Liver (tissue), 9 donors: ENCODE results near the gene ZNF559. TPM values are rescaled to one million over a fixed set of nuclear protein-coding genes. Genes with fewer than 3 reads are reported as not detected.

Experiments
- DNase-seq: peaks from one replicate; pipeline ENCODE4 v3.0.0-alpha.2; 2017; ENCODE audit warnings: low spot score
- H3K27ac ChIP-seq, 2 donors: one replicate each; pipeline ENCODE4 v1.7.0; 2013; ENCODE audit warnings: inconsistent platforms in 2 of 2, low read length in 2 of 2, control low read depth in 1 of 2, low read depth in 1 of 2, mild to moderate bottlenecking in 1 of 2
- H3K27me3 ChIP-seq, 4 donors: one replicate each; pipeline versions ENCODE4 v1.6.1 to v1.7.0; 2013; ENCODE audit warnings: low read length in 3 of 4, inconsistent platforms in 1 of 4, mild to moderate bottlenecking in 1 of 4, moderate library complexity in 1 of 4; ENCODE audit not compliant: control insufficient read depth in 4 of 4, insufficient read depth in 4 of 4
- H3K36me3 ChIP-seq, 4 donors: one replicate each; pipeline versions ENCODE4 v1.6.1 to v1.7.0; 2013; ENCODE audit warnings: low read length in 3 of 4, mild to moderate bottlenecking in 3 of 4, low read depth in 1 of 4, moderate library complexity in 1 of 4; ENCODE audit not compliant: control insufficient read depth in 4 of 4, insufficient read depth in 3 of 4
- H3K4me1 ChIP-seq, 4 donors: one replicate each; pipeline versions ENCODE4 v1.6.1 to v1.7.0; 2013; ENCODE audit warnings: low read length in 3 of 4, mild to moderate bottlenecking in 3 of 4, moderate library complexity in 1 of 4; ENCODE audit not compliant: control insufficient read depth in 4 of 4, insufficient read depth in 4 of 4
- H3K4me3 ChIP-seq, 3 donors: one replicate each; pipeline versions ENCODE4 v1.6.1 to v1.7.0; 2013; ENCODE audit warnings: low read length in 3 of 3, control low read depth in 1 of 3, low read depth in 1 of 3, mild to moderate bottlenecking in 1 of 3
- H3K9ac ChIP-seq, 2 donors: one replicate each; pipeline ENCODE4 v1.7.0; 2013; ENCODE audit warnings: low read length in 2 of 2, mild to moderate bottlenecking in 2 of 2, moderate library complexity in 2 of 2, control low read depth in 1 of 2, low read depth in 1 of 2
- H3K9me3 ChIP-seq, 4 donors: one replicate each; pipeline versions ENCODE4 v1.6.1 to v1.7.0; 2013; ENCODE audit warnings: low read length in 3 of 4; ENCODE audit not compliant: control insufficient read depth in 4 of 4
- EGR1 ChIP-seq, 2 donors: IDR thresholded peaks; 2 replicates each; pipeline ENCODE4 v1.6.1; 2016 to 2018; ENCODE audit warnings: antibody characterized with exemption in 2 of 2, low read depth in 2 of 2
- FOXA1 ChIP-seq: IDR thresholded peaks from 2 replicates; pipeline ENCODE4 v1.6.1; 2016; ENCODE audit warnings: antibody characterized with exemption
- FOXA2 ChIP-seq: IDR thresholded peaks from 2 replicates; pipeline ENCODE4 v1.6.1; 2016; ENCODE audit warnings: antibody characterized with exemption
- GABPA ChIP-seq, 2 donors: IDR thresholded peaks in 1 of 2; conservative IDR thresholded peaks in 1 of 2; 2 replicates each; pipeline ENCODE4 v1.6.1; 2016; ENCODE audit warnings: antibody characterized with exemption in 2 of 2, mild to moderate bottlenecking in 1 of 2, moderate library complexity in 1 of 2
- HNF4A ChIP-seq, 2 donors: conservative IDR thresholded peaks; 2 replicates each; pipeline ENCODE4 v1.6.1; 2016; ENCODE audit warnings: antibody characterized with exemption in 2 of 2, mild to moderate bottlenecking in 2 of 2
- HNF4G ChIP-seq: IDR thresholded peaks from 2 replicates; pipeline ENCODE4 v1.6.1; 2016; ENCODE audit warnings: antibody characterized with exemption
- JUND ChIP-seq, 2 donors: IDR thresholded peaks; 2 replicates each; pipeline ENCODE4 v1.6.1; 2016; ENCODE audit warnings: antibody characterized with exemption in 2 of 2
- NR2F2 ChIP-seq: IDR thresholded peaks from 2 replicates; pipeline ENCODE4 v1.6.1; 2016; ENCODE audit warnings: antibody characterized with exemption
- RAD21 ChIP-seq, 2 donors: IDR thresholded peaks; 2 replicates each; pipeline ENCODE4 v1.6.1; 2016; ENCODE audit warnings: antibody characterized with exemption in 2 of 2, mild to moderate bottlenecking in 2 of 2
- RXRA ChIP-seq, 2 donors: IDR thresholded peaks; 2 replicates each; pipeline ENCODE4 v1.6.1; 2017 to 2018; ENCODE audit warnings: antibody characterized with exemption in 2 of 2, mild to moderate bottlenecking in 1 of 2
- SP1 ChIP-seq: IDR thresholded peaks from 2 replicates; pipeline ENCODE4 v1.6.1; 2018; ENCODE audit warnings: antibody characterized with exemption, mild to moderate bottlenecking
- TAF1 ChIP-seq: conservative IDR thresholded peaks from 2 replicates; pipeline ENCODE4 v1.6.1; 2016; ENCODE audit warnings: antibody characterized with exemption, mild to moderate bottlenecking
- YY1 ChIP-seq: IDR thresholded peaks from 2 replicates; pipeline ENCODE4 v1.6.1; 2016; ENCODE audit warnings: antibody characterized with exemption, mild to moderate bottlenecking
- polyA plus RNA-seq, 2 donors: library from polyadenylated mRNA; stranded (reverse) in 1 of 2; unstranded in 1 of 2; fragments of 200-250 nt in 1 of 2; fragments of >200 nt in 1 of 2; fragmentation: Nextera tagmentation in 1 of 2; extraction: Ambion mirVana in 1 of 2; gene quantifications; one replicate each; pipeline versions ENCODE4 v1.2.1 to v1.2.3, GENCODE V29; 2013 to 2015
- total RNA-seq, 2 donors: library from RNA; depleted of rRNA; stranded (reverse); fragments of >200 nt; gene quantifications; one replicate each; pipeline ENCODE4 v1.2.3, GENCODE V29; 2014
- TF ChIP-seq, protein P1 (sequence below): IDR thresholded peaks from 2 replicates; pipeline ENCODE4 v1.6.1; 2016; ENCODE audit warnings: antibody characterized with exemption, mild to moderate bottlenecking
- TF ChIP-seq, protein P2 (sequence below): IDR thresholded peaks from 2 replicates; pipeline ENCODE4 v1.6.1; 2016; ENCODE audit warnings: antibody characterized with exemption
- TF ChIP-seq, protein P3 (sequence below): IDR thresholded peaks from 2 replicates; pipeline ENCODE4 v1.6.1; 2016; ENCODE audit warnings: antibody characterized with exemption
- TF ChIP-seq, protein P4 (sequence below): fragments of 150-350 bp; IDR thresholded peaks from 2 replicates; pipeline ENCODE4 v1.5.1; 2017; ENCODE audit warnings: improper control_type of control experiment, low read depth, low read length; ENCODE audit not compliant: missing input control
- TF ChIP-seq, protein P5 (sequence below): IDR thresholded peaks from 2 replicates; pipeline ENCODE4 v1.6.1; 2016; ENCODE audit warnings: antibody characterized with exemption
- donor health status: healthy.
- donor health status: healthy.
- donor health status: healthy.
- donor health status: healthy.
- donor health status: healthy.

The ZNF559 gene
- total and polyA plus RNA-seq, 4 donors: 2.6 to 6.2 (median 3.6) TPM

DNA sequence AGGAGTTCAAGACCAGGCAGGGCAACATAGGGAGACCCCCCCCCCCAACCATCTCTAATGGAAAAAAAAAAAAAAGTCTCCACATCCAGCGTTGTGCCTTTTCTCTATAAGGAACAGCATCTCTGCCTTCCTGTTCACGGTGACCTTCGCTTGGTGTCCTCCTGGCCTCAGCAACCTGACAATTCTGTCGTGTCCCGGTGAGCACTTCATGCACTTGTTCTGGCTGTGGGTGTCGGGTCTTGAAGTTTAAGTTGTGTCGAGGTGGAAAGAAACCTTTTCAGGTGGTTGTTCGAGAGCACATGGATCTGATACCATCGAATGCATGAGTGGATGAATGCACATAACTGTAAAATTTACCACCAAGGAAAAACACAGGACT is 594 bp downstream of the ZNF559 start (continued):
- TF ChIP-seq, protein P1, sequence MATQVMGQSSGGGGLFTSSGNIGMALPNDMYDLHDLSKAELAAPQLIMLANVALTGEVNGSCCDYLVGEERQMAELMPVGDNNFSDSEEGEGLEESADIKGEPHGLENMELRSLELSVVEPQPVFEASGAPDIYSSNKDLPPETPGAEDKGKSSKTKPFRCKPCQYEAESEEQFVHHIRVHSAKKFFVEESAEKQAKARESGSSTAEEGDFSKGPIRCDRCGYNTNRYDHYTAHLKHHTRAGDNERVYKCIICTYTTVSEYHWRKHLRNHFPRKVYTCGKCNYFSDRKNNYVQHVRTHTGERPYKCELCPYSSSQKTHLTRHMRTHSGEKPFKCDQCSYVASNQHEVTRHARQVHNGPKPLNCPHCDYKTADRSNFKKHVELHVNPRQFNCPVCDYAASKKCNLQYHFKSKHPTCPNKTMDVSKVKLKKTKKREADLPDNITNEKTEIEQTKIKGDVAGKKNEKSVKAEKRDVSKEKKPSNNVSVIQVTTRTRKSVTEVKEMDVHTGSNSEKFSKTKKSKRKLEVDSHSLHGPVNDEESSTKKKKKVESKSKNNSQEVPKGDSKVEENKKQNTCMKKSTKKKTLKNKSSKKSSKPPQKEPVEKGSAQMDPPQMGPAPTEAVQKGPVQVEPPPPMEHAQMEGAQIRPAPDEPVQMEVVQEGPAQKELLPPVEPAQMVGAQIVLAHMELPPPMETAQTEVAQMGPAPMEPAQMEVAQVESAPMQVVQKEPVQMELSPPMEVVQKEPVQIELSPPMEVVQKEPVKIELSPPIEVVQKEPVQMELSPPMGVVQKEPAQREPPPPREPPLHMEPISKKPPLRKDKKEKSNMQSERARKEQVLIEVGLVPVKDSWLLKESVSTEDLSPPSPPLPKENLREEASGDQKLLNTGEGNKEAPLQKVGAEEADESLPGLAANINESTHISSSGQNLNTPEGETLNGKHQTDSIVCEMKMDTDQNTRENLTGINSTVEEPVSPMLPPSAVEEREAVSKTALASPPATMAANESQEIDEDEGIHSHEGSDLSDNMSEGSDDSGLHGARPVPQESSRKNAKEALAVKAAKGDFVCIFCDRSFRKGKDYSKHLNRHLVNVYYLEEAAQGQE: no peak
- TF ChIP-seq FOXA2 (no peak), YY1 (no peak)
- TF ChIP-seq, protein P2, sequence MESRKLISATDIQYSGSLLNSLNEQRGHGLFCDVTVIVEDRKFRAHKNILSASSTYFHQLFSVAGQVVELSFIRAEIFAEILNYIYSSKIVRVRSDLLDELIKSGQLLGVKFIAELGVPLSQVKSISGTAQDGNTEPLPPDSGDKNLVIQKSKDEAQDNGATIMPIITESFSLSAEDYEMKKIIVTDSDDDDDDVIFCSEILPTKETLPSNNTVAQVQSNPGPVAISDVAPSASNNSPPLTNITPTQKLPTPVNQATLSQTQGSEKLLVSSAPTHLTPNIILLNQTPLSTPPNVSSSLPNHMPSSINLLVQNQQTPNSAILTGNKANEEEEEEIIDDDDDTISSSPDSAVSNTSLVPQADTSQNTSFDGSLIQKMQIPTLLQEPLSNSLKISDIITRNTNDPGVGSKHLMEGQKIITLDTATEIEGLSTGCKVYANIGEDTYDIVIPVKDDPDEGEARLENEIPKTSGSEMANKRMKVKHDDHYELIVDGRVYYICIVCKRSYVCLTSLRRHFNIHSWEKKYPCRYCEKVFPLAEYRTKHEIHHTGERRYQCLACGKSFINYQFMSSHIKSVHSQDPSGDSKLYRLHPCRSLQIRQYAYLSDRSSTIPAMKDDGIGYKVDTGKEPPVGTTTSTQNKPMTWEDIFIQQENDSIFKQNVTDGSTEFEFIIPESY: no peak

DNA sequence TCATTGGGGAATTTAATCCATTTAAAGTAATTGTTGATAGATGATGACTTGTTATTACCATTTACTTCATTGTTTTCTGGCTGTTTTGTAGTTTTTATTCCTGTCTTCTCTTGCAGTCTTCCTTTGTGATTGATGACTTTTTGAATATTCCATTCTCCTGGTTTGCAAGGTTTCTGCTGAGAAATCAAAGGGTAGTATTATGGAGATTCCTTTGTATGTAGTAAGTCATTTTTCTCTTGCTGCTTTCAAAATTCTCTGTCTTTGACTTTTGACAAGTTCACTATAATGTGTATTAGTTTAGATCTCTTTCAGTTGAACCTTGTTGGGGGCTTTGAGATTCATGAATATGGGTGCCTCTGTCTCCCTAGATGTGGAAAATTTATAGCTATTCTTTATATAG is 6.0 kb downstream of the ZNF559 start:
- Histone ChIP-seq H3K27me3 (no peaks in the 10 kb centered on the region), H3K4me3 (peak overlapping the region in 2 of 3 donors; percentile 2 to 38), H3K36me3 (peaks cover 2 to 37% (median 29%) of the 10 kb centered on the region in 4 donors), H3K4me1 (no peaks in the 10 kb centered on the region), H3K9ac (no peak overlapping the region), H3K9me3 (peaks cover 25 to 65% (median 44%) of the 10 kb centered on the region in 4 donors), H3K27ac (no peak overlapping the region)
- TF ChIP-seq HNF4A (conservative IDR thresholded peaks at IDR 0.05) (no peak), SP1 (no peak), RAD21 (IDR thresholded peaks at IDR 0.05) (no peak), EGR1 (IDR thresholded peaks at IDR 0.05; ENCODE audit: low read depth in 2 of 2) (no peak), YY1 (no peak), FOXA1 (no peak), NR2F2 (no peak), GABPA (IDR thresholded peaks at IDR 0.05 in 1 of 2, conservative IDR thresholded peaks at IDR 0.05 in 1 of 2) (no peak), RXRA (IDR thresholded peaks at IDR 0.05) (no peak), TAF1 (no peak), JUND (IDR thresholded peaks at IDR 0.05) (no peak), HNF4G (no peak), FOXA2 (no peak)
- TF ChIP-seq, protein P2: no peak
- TF ChIP-seq, protein P3, sequence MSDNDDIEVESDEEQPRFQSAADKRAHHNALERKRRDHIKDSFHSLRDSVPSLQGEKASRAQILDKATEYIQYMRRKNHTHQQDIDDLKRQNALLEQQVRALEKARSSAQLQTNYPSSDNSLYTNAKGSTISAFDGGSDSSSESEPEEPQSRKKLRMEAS: no peak
- TF ChIP-seq, protein P4, sequence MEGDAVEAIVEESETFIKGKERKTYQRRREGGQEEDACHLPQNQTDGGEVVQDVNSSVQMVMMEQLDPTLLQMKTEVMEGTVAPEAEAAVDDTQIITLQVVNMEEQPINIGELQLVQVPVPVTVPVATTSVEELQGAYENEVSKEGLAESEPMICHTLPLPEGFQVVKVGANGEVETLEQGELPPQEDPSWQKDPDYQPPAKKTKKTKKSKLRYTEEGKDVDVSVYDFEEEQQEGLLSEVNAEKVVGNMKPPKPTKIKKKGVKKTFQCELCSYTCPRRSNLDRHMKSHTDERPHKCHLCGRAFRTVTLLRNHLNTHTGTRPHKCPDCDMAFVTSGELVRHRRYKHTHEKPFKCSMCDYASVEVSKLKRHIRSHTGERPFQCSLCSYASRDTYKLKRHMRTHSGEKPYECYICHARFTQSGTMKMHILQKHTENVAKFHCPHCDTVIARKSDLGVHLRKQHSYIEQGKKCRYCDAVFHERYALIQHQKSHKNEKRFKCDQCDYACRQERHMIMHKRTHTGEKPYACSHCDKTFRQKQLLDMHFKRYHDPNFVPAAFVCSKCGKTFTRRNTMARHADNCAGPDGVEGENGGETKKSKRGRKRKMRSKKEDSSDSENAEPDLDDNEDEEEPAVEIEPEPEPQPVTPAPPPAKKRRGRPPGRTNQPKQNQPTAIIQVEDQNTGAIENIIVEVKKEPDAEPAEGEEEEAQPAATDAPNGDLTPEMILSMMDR: no peak
- TF ChIP-seq, protein P5, sequence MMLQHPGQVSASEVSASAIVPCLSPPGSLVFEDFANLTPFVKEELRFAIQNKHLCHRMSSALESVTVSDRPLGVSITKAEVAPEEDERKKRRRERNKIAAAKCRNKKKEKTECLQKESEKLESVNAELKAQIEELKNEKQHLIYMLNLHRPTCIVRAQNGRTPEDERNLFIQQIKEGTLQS: no peak
- TF ChIP-seq, protein P1: no peak
- no peak for DNase-seq
